MM.1S (cell line): ENCODE measurements around the gene NOTUM.
"Not testable (repeated sequence)": the region's sequence is repeated elsewhere in the genome, so short reads cannot be mapped to it uniquely, and the experiment has no call there.

Source experiments
- DNase-seq: peaks from one replicate; pipeline ENCODE4 v3.0.0-alpha.2; 2015
- H2AFZ ChIP-seq: fragments of 300-600 bp; sonication (generic); 2 replicates; pipeline ENCODE4 v1.6.0; 2016; ENCODE audit warnings: antibody characterized with exemption, low read length
- H3F3A ChIP-seq: fragments of 300-600 bp; sonication (generic); 2 replicates; pipeline ENCODE4 v1.6.1; 2016; ENCODE audit warnings: mild to moderate bottlenecking, antibody characterized with exemption, low read length, moderate library complexity, mixed read lengths; ENCODE audit not compliant: insufficient read depth
- H3K27ac ChIP-seq: fragments of 300-600 bp; sonication (generic); 2 replicates; pipeline ENCODE4 v1.5.1; 2016; ENCODE audit warnings: mild to moderate bottlenecking, low read length
- H3K27me3 ChIP-seq: fragments of 300-600 bp; sonication (generic); replicated peaks from 2 replicates; pipeline ENCODE4 v1.6.0; 2016; ENCODE audit warnings: low read length; ENCODE audit not compliant: insufficient read depth
- H3K36me3 ChIP-seq: fragments of 300-600 bp; sonication (generic); replicated peaks from 2 replicates; pipeline ENCODE4 v1.6.1; 2016; ENCODE audit warnings: mild to moderate bottlenecking, low read length, mixed read lengths; ENCODE audit not compliant: insufficient read depth
- H3K4me1 ChIP-seq: fragments of 300-600 bp; sonication (generic); 2 replicates; pipeline ENCODE4 v1.6.1; 2016; ENCODE audit warnings: low read length, mixed read lengths
- H3K4me2 ChIP-seq: fragments of 300-600 bp; sonication (generic); 2 replicates; pipeline ENCODE4 v1.6.0; 2016; ENCODE audit warnings: low read depth, low read length
- H3K4me3 ChIP-seq: fragments of 300-600 bp; sonication (generic); 2 replicates; pipeline ENCODE4 v1.5.1; 2016; ENCODE audit warnings: low read length, mixed read lengths
- H3K79me2 ChIP-seq: fragments of 300-600 bp; sonication (generic); 2 replicates; pipeline ENCODE4 v1.6.1; 2016; ENCODE audit warnings: mixed run types, low read length, mixed read lengths
- H3K9ac ChIP-seq: fragments of 300-600 bp; sonication (generic); 2 replicates; pipeline ENCODE4 v1.6.1; 2016; ENCODE audit warnings: low read length, mixed read lengths
- H3K9me2 ChIP-seq: fragments of 300-600 bp; sonication (generic); replicated peaks from 2 replicates; pipeline ENCODE4 v1.6.1; 2016; ENCODE audit warnings: mild to moderate bottlenecking, low read length, mixed read lengths; ENCODE audit not compliant: insufficient read depth
- H3K9me3 ChIP-seq: fragments of 300-600 bp; sonication (generic); replicated peaks from 2 replicates; pipeline ENCODE4 v1.6.1; 2016; ENCODE audit warnings: mild to moderate bottlenecking, low read length, mixed read lengths; ENCODE audit not compliant: insufficient read depth
- H4K20me1 ChIP-seq: fragments of 300-600 bp; sonication (generic); 2 replicates; pipeline ENCODE4 v1.6.1; 2016; ENCODE audit warnings: mild to moderate bottlenecking, low read length, moderate library complexity, mixed read lengths; ENCODE audit not compliant: insufficient read depth
- CTCF ChIP-seq: fragments of 300-600 bp; sonication (generic); IDR thresholded peaks from 2 replicates; pipeline ENCODE4 v1.5.1; 2016; ENCODE audit warnings: antibody characterized with exemption, low read length, mixed read lengths
- EZH2 ChIP-seq: fragments of 300-600 bp; sonication (generic); optimal IDR thresholded peaks from 2 replicates; pipeline ENCODE3; 2017; ENCODE audit warnings: low read depth, mild to moderate bottlenecking, antibody characterized with exemption, low read length, mixed read lengths
- EZH2phosphoT487 ChIP-seq: fragments of 300-600 bp; sonication (generic); IDR thresholded peaks from 2 replicates; pipeline ENCODE4 v1.6.1; 2018; ENCODE audit warnings: antibody characterized with exemption, low read length

Gene NOTUM

GRCh38 chr17:81920612-81921536 lies 40.1 kb downstream of the NOTUM start:
- H3K9me2 ChIP-seq, result no peaks in the 10 kb centered on the region
- H3K4me1 ChIP-seq, result peaks cover 18% of the 10 kb centered on the region
- no peak for DNase-seq
- H3K9me3 ChIP-seq, result no peaks in the 10 kb centered on the region
- no peak overlapping the region for H3K4me3 ChIP-seq
- H3K27ac ChIP-seq, result no peak overlapping the region
- H2AFZ ChIP-seq, result no peak overlapping the region
- H3K79me2 ChIP-seq, result peaks cover 84% of the 10 kb centered on the region
- no peaks in the 10 kb centered on the region for H3K36me3 ChIP-seq
- no peaks in the 10 kb centered on the region for H3K27me3 ChIP-seq
- H3K9ac ChIP-seq, result no peak overlapping the region
- peaks cover 29% of the 10 kb centered on the region for H3F3A ChIP-seq
- H3K4me2 ChIP-seq, result no peak overlapping the region
- H4K20me1 ChIP-seq, result no peaks in the 10 kb centered on the region
- TF ChIP-seq CTCF (no peak), EZH2phosphoT487 (no peak), EZH2 (no peak)

GRCh38 chr17:81918832-81919545 lies 42.0 kb downstream of the NOTUM start:
- Histone ChIP-seq H3F3A (peaks cover 17% of the 10 kb centered on the region; the same call in 1 of the 2 replicates), H3K9ac (no peak overlapping the region), H2AFZ (no peak overlapping the region), H3K9me3 (no peaks in the 10 kb centered on the region), H3K79me2 (peaks cover 80% of the 10 kb centered on the region), H4K20me1 (no peaks in the 10 kb centered on the region), H3K27me3 (no peaks in the 10 kb centered on the region), H3K4me3 (no peak overlapping the region), H3K4me2 (no peak overlapping the region), H3K9me2 (no peaks in the 10 kb centered on the region), H3K4me1 (peaks cover 5% of the 10 kb centered on the region), H3K27ac (no peak overlapping the region), H3K36me3 (peaks cover 6% of the 10 kb centered on the region; the same call in 1 of the 2 replicates)
- TF ChIP-seq CTCF (no peak), EZH2phosphoT487 (no peak), EZH2 (no peak)
- no peak for DNase-seq

GRCh38 chr17:81918333-81918669 lies 42.7 kb downstream of the NOTUM start:
- not testable (repeated sequence) for H3K9me3 ChIP-seq, H3K4me1 ChIP-seq, H3K36me3 ChIP-seq, H3K9me2 ChIP-seq, H3K9ac ChIP-seq, H4K20me1 ChIP-seq, H2AFZ ChIP-seq, H3K27me3 ChIP-seq, DNase-seq, H3K27ac ChIP-seq
- peaks cover 73% of the 10 kb centered on the region for H3K79me2 ChIP-seq
- peak overlapping the region; percentile 43; the same call in 1 of the 2 replicates for H3K4me2 ChIP-seq
- peaks cover 14% of the 10 kb centered on the region; the same call in 1 of the 2 replicates for H3F3A ChIP-seq
- H3K4me3 ChIP-seq, result peak overlapping the region; percentile 84; the same call in 1 of the 2 replicates
